Progenitor cell of endocrine pancreas (in vitro differentiated cells): ENCODE data around the gene GP1BA. TPM values are rescaled to one million over a fixed set of nuclear protein-coding genes. Genes with fewer than 3 reads are reported as not detected.

Experiments used
- DNase-seq: peaks from one replicate; pipeline ENCODE4 v3.0.0; 2021; ENCODE audit warnings: low spot score; ENCODE audit not compliant: unreplicated experiment
- H3K27ac Mint-ChIP-seq: 2 replicates; pipeline ENCODE4 v1.8.0; 2021; ENCODE audit warnings: mild to moderate bottlenecking, moderate library complexity, mixed read lengths
- H3K27me3 Mint-ChIP-seq: 2 replicates; pipeline ENCODE4 v1.8.0; 2021; ENCODE audit warnings: mixed read lengths
- H3K36me3 Mint-ChIP-seq: 2 replicates; pipeline ENCODE4 v1.8.0; 2022; ENCODE audit warnings: mixed read lengths; ENCODE audit not compliant: insufficient read depth
- H3K4me1 Mint-ChIP-seq: 2 replicates; pipeline ENCODE4 v1.8.0; 2021; ENCODE audit warnings: low read depth, mixed read lengths
- H3K4me3 Mint-ChIP-seq: 2 replicates; pipeline ENCODE4 v1.8.0; 2021; ENCODE audit warnings: low read depth, mild to moderate bottlenecking, moderate library complexity, mixed read lengths
- H3K9me3 Mint-ChIP-seq: 2 replicates; pipeline ENCODE4 v1.8.0; 2021; ENCODE audit warnings: low read depth, mixed read lengths
- total RNA-seq: library from RNA; stranded (reverse); gene quantifications from 2 replicates; pipeline ENCODE4 v1.2.1, GENCODE V29; 2021
- TF ChIP-seq, protein P1 (sequence below): fragments of 200-600 bp; sonication (generic); IDR thresholded peaks from one replicate; pipeline ENCODE4 v1.5.0; 2021; ENCODE audit warnings: antibody characterized with exemption, mild to moderate bottlenecking; ENCODE audit not compliant: unreplicated experiment

The GP1BA gene
- total RNA-seq, 1 donor from 2014 or later, result not detected

DNA sequence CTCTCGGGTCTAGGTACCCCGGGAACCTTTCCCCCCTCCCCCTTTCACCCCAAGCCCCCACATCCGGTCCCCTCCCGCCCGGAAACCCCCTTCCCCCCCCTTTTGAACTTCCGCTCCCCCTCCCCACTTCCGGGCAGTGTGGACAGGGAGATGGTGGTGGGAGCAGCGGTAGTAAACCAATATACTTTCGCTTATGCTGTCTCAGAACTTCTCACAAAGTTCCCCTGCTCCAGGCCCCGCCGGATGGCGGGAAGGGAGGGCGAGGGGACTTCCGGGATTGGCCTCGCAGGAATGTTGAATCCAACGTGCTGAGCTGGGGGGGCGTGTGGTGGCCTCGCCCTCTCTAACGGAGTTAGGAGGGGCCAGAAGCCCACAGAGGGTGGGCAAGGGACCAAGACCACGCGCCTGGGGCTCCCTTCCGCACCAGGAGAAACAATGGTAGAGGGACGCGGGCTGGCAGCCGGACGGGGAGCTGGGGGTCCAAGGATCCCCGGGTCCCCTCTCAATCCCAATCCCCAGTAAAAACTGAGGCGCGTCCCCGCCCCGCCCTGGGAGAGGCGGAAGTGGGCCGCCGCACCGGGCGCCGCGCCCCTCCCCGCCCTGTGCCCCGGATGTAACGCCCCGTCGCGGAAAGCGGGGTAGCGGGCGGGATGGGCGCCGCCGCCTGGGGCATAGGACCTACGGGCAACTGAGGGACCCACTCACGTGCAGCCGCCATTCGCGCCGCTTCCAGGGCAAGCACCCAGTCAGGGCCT, 15.5 kb downstream of the GP1BA start:
- Mint-ChIP-seq H3K9me3 (no peaks in the 10 kb centered on the region), H3K36me3 (peaks cover 7% of the 10 kb centered on the region), H3K27ac (peak overlapping the region; percentile 96), H3K4me3 (peak overlapping the region; percentile 85), H3K4me1 (peaks cover 34% of the 10 kb centered on the region), H3K27me3 (no peaks in the 10 kb centered on the region)
- TF ChIP-seq, protein P1, sequence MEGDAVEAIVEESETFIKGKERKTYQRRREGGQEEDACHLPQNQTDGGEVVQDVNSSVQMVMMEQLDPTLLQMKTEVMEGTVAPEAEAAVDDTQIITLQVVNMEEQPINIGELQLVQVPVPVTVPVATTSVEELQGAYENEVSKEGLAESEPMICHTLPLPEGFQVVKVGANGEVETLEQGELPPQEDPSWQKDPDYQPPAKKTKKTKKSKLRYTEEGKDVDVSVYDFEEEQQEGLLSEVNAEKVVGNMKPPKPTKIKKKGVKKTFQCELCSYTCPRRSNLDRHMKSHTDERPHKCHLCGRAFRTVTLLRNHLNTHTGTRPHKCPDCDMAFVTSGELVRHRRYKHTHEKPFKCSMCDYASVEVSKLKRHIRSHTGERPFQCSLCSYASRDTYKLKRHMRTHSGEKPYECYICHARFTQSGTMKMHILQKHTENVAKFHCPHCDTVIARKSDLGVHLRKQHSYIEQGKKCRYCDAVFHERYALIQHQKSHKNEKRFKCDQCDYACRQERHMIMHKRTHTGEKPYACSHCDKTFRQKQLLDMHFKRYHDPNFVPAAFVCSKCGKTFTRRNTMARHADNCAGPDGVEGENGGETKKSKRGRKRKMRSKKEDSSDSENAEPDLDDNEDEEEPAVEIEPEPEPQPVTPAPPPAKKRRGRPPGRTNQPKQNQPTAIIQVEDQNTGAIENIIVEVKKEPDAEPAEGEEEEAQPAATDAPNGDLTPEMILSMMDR, result no peak
- peak; percentile 36 for DNase-seq

DNA sequence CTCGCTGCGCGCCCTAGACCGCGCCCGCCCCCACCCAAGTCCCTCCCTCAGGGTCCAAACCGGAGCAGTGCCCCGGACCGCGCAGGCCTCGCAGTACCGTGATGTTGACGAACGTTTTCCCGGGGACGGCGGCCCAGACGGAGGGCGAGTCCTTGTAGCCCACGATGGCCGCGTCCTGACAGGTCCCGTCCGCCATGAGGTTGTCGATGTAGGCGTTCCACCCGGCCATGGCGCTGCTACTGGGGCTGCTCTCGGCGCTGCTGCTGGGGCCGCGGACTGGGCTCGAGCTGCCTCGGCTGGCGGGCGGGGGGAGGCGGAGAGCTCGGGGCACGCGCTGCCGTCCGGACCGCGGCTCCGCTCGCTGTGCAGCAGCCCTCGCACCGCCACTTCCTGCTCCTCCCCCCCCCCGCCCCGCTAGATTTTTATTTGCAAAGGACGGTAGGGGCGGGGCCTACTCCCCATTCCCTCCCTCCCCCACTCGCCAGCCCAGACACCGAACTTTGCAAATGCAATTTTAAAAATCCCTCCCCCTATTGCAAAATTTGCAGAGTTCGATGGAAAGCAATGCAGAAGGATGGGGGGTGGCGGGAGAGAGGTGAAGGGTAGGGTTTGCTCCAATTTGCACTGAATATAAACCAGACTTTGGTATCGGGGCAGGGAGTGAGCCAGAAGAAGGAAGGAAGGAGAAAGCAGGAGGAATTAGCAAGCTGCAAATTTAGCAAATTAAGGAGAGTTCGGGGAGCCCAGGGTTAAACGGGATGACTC, 16.3 kb downstream of the GP1BA start, which contains the start of gene PFN1:
Gene PFN1, minus strand, starts transcription at position 365 of the 765 bp plus-strand sequence. Its CDS starts 136 bp downstream, at position 229.
- H3K36me3 Mint-ChIP-seq, result peaks cover 7% of the 10 kb centered on the region
- H3K4me1 Mint-ChIP-seq, result peaks cover 34% of the 10 kb centered on the region
- peak within 1 kb of the TSS; percentile 85 for H3K4me3 Mint-ChIP-seq
- TF ChIP-seq, protein P1, result no peak
- peak; percentile 51 for DNase-seq
- peak within 1 kb of the TSS; percentile 98 for H3K27ac Mint-ChIP-seq
- no peaks in the 10 kb centered on the region for H3K27me3 Mint-ChIP-seq
- no peaks in the 10 kb centered on the region for H3K9me3 Mint-ChIP-seq

DNA sequence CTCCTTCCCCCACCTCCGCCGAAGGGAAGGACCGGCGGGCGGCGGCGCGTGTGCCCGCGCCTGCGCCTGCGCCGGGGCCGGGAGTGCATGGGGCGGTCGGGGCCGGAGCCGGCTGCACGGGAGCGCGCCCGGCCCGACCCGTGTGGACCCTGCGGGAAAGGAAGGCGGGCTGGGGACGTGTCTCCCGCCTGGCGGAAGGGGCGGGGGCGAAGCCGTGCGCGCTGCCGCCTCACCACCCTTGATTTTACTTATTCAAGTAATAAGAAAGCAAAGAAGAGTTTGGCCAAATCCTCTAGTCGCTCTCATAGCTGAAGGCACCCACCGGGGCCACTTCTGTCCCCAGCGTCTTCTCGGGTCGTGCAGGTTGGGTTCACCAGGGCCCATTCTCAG, 16.8 kb downstream of the GP1BA start:
- Mint-ChIP-seq H3K27ac (peak overlapping the region; percentile 98), H3K9me3 (no peaks in the 10 kb centered on the region), H3K27me3 (no peaks in the 10 kb centered on the region), H3K4me3 (peak overlapping the region; percentile 85), H3K4me1 (peaks cover 34% of the 10 kb centered on the region), H3K36me3 (peaks cover 8% of the 10 kb centered on the region)
- DNase-seq, result peak; percentile 60
- TF ChIP-seq, protein P1, result no peak

DNA sequence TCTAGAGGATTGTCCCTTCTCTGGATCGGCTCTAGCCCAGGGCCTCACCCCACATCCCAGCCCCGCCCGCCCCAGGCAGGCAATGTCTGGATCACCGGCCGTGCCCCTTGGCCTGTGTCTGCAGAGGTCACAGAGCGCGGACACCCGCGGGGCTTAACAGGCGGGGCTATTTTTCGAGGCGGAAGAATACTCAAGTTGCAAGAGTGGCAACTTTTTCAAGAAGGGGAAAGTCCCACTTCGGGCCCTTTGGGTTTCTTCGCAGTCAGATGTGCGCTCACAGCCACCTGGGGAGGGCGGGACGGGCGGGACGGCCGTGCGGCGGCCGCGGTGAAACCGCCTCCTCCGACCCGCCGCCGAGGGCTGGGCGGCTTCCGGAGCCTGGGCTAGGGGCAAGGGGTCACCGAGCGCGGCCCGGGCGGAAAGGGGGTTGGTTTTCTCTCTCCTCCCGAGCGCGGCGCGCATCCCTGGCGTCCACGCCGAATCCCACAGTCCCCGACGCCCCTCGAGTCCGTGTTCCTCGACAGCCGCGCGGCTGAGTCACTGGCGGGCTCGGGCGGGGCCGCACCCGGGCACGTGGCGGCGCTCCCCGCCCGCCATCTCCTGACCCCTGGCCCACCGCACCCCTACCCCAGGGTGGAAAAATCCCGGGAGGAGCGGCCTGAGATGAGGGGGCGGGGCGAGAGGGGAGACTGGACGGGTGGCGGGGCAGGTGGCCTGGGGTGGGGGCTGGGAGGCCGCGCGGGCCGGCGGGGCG, 17.4 kb downstream of the GP1BA start:
- Mint-ChIP-seq H3K27me3 (no peaks in the 10 kb centered on the region), H3K4me3 (peak overlapping the region; percentile 85), H3K36me3 (peaks cover 8% of the 10 kb centered on the region), H3K4me1 (peaks cover 35% of the 10 kb centered on the region), H3K27ac (peak overlapping the region; percentile 92), H3K9me3 (no peaks in the 10 kb centered on the region)
- DNase-seq, result peak; percentile 56
- TF ChIP-seq, protein P1, result no peak
